ENCODE results near the gene TOPAZ1. TPM values are rescaled to one million over a fixed set of nuclear protein-coding genes. Genes with fewer than 3 reads are reported as not detected.

Gene TOPAZ1
- total and polyA plus RNA-seq, 2 of the 13 experiments (the other 11 are each of a cell fraction or from before 2014, with no cell fraction given) = not detected

GRCh38 chr3:44359146-44359751 lies 117.6 kb downstream of the TOPAZ1 start (continued):
- TF ChIP-seq, protein P1, sequence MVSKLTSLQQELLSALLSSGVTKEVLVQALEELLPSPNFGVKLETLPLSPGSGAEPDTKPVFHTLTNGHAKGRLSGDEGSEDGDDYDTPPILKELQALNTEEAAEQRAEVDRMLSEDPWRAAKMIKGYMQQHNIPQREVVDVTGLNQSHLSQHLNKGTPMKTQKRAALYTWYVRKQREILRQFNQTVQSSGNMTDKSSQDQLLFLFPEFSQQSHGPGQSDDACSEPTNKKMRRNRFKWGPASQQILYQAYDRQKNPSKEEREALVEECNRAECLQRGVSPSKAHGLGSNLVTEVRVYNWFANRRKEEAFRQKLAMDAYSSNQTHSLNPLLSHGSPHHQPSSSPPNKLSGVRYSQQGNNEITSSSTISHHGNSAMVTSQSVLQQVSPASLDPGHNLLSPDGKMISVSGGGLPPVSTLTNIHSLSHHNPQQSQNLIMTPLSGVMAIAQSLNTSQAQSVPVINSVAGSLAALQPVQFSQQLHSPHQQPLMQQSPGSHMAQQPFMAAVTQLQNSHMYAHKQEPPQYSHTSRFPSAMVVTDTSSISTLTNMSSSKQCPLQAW (CRISPR knock-in tag; IDR thresholded peaks at IDR 0.05) = peak; percentile 96
- TF ChIP-seq ZBTB40 (IDR thresholded peaks at IDR 0.05) (no peak), ZBTB40 (CRISPR knock-in tag; IDR thresholded peaks at IDR 0.05) (peak; percentile 62; the same call in 1 of the 2 replicates), MEIS1 (CRISPR knock-in tag; IDR thresholded peaks at IDR 0.05; ENCODE audit: borderline replicate concordance) (peak; percentile 19), ZNF362 (CRISPR knock-in tag; IDR thresholded peaks at IDR 0.05; ENCODE audit: borderline replicate concordance) (peak; percentile 30; the same call in 1 of the 2 replicates), ZNF572 (CRISPR knock-in tag; IDR thresholded peaks at IDR 0.05) (no peak), ZNF576 (CRISPR knock-in tag; IDR thresholded peaks at IDR 0.05) (no peak), ELF3 (CRISPR knock-in tag; IDR thresholded peaks at IDR 0.05) (peak; percentile 76), RBFOX2 (IDR thresholded peaks at IDR 0.05; ENCODE audit: low read depth, low read length) (no peak), GABPB1 (CRISPR knock-in tag; IDR thresholded peaks at IDR 0.05) (0 out of 2 replicates have a peak, but pooled peaks have one; percentile 18), AKAP8 (CRISPR knock-in tag; IDR thresholded peaks at IDR 0.05) (no peak), HOXA5 (CRISPR knock-in tag; IDR thresholded peaks at IDR 0.05) (peak; percentile 77; the same call in 1 of the 2 replicates), ZNF710 (CRISPR knock-in tag; IDR thresholded peaks at IDR 0.05; ENCODE audit: borderline replicate concordance) (peak; percentile 84; the same call in 1 of the 2 replicates), SP2 (CRISPR knock-in tag; IDR thresholded peaks at IDR 0.05) (no peak), ZSCAN20 (CRISPR knock-in tag; IDR thresholded peaks at IDR 0.05; ENCODE audit: borderline replicate concordance) (no peak)

Data from HepG2 (cell line).